ENCODE measurements around the gene FGF2.

The FGF2 gene

GRCh38 chr4:122901247-122902010 is 74.8 kb downstream of the FGF2 start:
- Mint-ChIP-seq H3K27me3 (ENCODE audit: low read depth) (no peaks in the 10 kb centered on the region), H3K4me1 (ENCODE audit: low read depth) (peaks cover 5% of the 10 kb centered on the region), H3K36me3 (ENCODE audit: low read depth) (peaks cover 16% of the 10 kb centered on the region), H3K4me3 (no peak overlapping the region), H3K27ac (no peak overlapping the region), H3K9me3 (no peaks in the 10 kb centered on the region)

DNA sequence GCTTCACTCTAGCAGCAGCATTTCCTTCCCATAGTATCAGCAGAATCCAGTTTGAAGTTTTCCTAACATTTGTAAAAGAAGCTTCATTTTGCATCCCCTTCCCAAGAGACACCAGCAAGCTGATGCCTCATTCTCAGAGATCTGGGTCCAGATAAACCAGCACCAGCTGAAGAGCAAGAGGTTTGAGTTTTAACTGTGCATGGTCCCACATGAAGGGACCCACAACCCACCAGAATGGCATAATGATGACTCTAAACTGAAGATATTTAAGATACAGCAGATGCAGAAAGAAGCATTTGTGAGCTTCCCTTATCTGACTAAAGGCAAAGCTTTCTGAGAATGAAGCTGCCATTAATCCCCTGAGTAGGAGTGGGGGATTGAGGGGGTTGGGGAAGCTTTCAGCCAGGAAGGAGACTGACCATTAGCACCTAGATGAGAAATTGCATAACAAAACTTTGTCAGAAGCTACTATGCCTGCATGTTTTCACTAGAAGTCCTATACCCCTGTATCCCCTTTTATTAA is 77.2 kb downstream of the FGF2 start:
- Mint-ChIP-seq H3K36me3 (ENCODE audit: low read depth) (peaks cover 16% of the 10 kb centered on the region), H3K4me3 (no peak overlapping the region), H3K27ac (no peak overlapping the region), H3K4me1 (ENCODE audit: low read depth) (no peaks in the 10 kb centered on the region), H3K9me3 (no peaks in the 10 kb centered on the region), H3K27me3 (ENCODE audit: low read depth) (no peaks in the 10 kb centered on the region)

DNA sequence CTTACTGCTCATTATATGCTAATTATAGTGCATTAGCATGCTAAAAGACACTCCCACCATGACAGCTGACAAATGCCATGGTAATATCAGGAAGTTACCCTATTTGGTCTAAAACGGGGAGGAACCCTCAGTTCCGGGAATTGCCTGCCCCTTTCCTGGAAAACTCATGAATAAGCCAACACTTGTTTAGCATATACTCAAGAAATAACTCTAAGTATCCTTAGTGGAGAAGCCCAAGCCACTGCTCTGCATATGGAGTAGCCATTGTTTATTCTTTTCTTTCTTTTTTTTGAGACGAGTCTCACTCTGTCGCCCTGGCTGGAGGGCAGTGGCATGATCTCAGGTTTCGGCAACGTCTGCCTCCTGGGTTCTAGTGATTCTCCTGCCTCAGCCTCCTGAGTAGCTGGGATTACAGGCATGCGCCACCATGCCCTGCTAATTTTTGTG is 80.3 kb downstream of the FGF2 start:
- Mint-ChIP-seq H3K4me1 (ENCODE audit: low read depth) (peaks cover 7% of the 10 kb centered on the region), H3K4me3 (no peak overlapping the region), H3K9me3 (no peaks in the 10 kb centered on the region), H3K27ac (no peak overlapping the region), H3K36me3 (ENCODE audit: low read depth) (peaks cover 21% of the 10 kb centered on the region), H3K27me3 (ENCODE audit: low read depth) (no peaks in the 10 kb centered on the region)

DNA sequence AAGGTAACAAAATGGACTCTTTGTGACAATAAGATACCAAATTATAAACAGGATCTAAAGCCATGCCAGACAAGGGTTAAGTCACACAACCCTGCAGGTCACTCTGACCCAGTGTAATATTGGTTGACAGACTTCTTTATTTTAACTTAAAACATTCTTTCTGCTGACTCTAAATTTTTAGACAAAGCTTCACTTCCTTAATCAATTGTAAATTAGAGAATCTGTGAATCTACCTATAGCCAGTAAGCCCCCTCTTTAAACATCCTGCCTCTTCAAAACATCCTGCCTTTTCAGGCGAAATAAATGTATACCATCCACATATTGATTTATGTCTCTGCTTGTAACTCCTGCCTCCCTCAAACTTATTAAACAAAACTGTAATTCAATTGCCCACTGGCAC is 81.6 kb downstream of the FGF2 start:
- no peaks in the 10 kb centered on the region for H3K27me3 Mint-ChIP-seq (ENCODE audit: low read depth)
- no peak overlapping the region for H3K27ac Mint-ChIP-seq
- H3K9me3 Mint-ChIP-seq, result no peaks in the 10 kb centered on the region
- peaks cover 23% of the 10 kb centered on the region for H3K36me3 Mint-ChIP-seq (ENCODE audit: low read depth)
- peaks cover 8% of the 10 kb centered on the region for H3K4me1 Mint-ChIP-seq (ENCODE audit: low read depth)
- H3K4me3 Mint-ChIP-seq, result no peak overlapping the region

DNA sequence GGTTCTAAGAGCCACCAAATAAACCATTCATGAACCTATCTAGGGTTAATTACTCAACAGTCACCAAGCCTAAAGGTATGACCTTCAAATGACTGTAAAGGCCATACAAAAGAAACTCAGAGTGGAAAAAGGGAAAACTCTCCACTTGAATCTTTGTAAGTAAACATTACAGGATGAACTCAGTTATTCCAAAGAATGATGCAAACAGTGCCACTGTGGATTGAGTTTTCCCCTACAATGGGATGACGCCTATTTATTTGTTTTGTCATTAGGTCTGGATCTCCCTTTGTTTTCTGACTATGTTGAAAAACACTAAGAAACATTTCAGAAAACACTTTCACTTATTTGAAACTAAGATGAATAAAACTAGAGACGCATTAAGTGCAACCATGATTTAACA is 83.1 kb downstream of the FGF2 start:
- Mint-ChIP-seq H3K4me1 (ENCODE audit: low read depth) (peaks cover 8% of the 10 kb centered on the region), H3K27ac (no peak overlapping the region), H3K9me3 (no peaks in the 10 kb centered on the region), H3K36me3 (ENCODE audit: low read depth) (peaks cover 25% of the 10 kb centered on the region), H3K27me3 (ENCODE audit: low read depth) (no peaks in the 10 kb centered on the region), H3K4me3 (no peak overlapping the region)

GRCh38 chr4:122911588-122911987 is 85.0 kb downstream of the FGF2 start:
- Mint-ChIP-seq H3K4me3 (no peak overlapping the region), H3K36me3 (ENCODE audit: low read depth) (peaks cover 25% of the 10 kb centered on the region), H3K4me1 (ENCODE audit: low read depth) (peaks cover 8% of the 10 kb centered on the region), H3K9me3 (no peaks in the 10 kb centered on the region), H3K27ac (peak overlapping the region; percentile 34), H3K27me3 (ENCODE audit: low read depth) (no peaks in the 10 kb centered on the region)

DNA sequence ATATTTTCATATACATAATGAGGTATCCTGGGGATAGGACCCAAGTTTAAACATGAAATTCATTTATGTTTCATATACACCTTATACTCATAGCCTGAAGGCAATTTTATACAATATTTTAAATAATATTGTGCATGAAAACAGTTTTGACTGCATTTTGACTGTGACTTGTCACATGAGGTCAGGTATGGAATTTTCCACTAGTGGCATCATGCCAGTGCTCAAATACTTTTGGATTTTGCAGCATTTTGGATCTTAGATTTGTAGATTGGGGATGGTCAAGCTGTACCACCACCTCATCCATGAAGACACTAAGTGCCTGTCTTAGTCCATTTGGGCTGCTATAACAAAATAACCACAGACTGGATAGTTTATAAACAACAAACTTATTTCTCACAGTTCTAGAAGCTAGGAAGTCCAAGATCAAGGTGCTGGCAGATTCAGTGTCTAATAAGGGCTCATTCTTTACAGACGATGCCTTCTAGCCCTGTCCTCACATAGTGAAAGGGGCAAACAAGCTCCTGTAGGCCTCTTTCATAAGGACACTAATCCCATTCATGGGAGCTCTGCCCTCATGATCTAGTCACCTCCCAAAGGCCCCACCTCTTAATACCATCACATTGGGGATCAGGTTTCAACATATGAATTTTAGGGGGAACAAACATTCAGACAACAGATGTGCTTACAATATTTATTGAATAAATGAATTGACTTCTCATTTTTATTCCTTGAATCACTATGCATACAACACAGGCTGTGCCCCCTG is 86.4 kb downstream of the FGF2 start:
- no peaks in the 10 kb centered on the region for H3K27me3 Mint-ChIP-seq (ENCODE audit: low read depth)
- H3K9me3 Mint-ChIP-seq, result no peaks in the 10 kb centered on the region
- H3K27ac Mint-ChIP-seq, result no peak overlapping the region
- peaks cover 29% of the 10 kb centered on the region for H3K36me3 Mint-ChIP-seq (ENCODE audit: low read depth)
- H3K4me3 Mint-ChIP-seq, result no peak overlapping the region
- H3K4me1 Mint-ChIP-seq (ENCODE audit: low read depth), result peaks cover 8% of the 10 kb centered on the region

DNA sequence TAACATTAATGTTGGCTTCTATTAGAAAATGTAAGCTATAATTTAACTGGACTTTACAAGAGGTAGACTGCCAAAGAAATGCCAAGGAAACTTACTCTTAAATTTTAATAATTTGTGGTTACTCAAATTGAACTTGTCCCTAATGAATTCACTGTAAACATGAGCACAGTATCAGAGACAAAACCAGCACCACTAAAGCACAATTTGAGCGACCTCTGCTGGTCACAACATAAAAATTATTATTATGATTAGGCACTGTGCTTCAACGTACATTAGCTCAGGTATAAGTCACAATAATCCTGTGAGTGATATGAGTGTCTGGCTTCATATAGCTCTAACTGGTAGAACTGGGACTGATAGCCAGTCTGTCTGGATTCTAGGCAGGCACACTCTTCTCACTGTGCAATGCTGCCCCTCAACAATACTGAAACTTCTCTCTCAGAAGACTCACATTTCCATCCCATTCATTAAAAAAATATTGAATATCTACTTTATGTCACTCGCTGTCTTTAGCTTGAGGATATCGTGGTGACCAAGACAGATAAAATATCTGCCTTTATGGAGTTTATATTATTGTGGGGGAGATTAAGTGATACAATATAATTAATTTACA is 87.8 kb downstream of the FGF2 start:
- H3K4me1 Mint-ChIP-seq (ENCODE audit: low read depth), result peaks cover 15% of the 10 kb centered on the region
- peaks cover 25% of the 10 kb centered on the region for H3K36me3 Mint-ChIP-seq (ENCODE audit: low read depth)
- no peaks in the 10 kb centered on the region for H3K9me3 Mint-ChIP-seq
- no peak overlapping the region for H3K4me3 Mint-ChIP-seq
- no peaks in the 10 kb centered on the region for H3K27me3 Mint-ChIP-seq (ENCODE audit: low read depth)
- no peak overlapping the region for H3K27ac Mint-ChIP-seq

DNA sequence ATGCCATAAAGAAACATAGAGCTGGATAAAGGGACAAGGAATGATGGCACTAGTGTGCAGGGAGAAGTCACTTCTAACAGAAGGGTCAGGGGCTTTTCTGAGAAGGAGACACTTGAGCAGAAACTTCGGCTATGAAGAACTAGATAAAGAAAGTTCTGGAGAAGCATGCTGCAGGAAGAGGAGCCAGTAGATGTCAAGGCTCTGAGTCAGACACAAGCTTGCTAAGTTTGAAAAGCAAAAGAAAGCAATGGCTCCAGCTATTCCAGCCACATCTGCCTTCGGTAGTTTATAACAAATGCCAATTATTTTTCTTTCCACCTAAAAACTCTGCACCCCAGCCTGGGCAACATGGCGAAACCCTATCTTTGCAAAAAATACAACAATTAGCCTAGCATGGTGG is 88.3 kb downstream of the FGF2 start:
- Mint-ChIP-seq H3K27me3 (ENCODE audit: low read depth) (no peaks in the 10 kb centered on the region), H3K9me3 (no peaks in the 10 kb centered on the region), H3K36me3 (ENCODE audit: low read depth) (peaks cover 25% of the 10 kb centered on the region), H3K4me3 (no peak overlapping the region), H3K4me1 (ENCODE audit: low read depth) (peaks cover 18% of the 10 kb centered on the region), H3K27ac (no peak overlapping the region)

- Mint-ChIP-seq H3K9me3 (no peaks in the 10 kb centered on the region), H3K27ac (no peak overlapping the region), H3K4me1 (ENCODE audit: low read depth) (peaks cover 18% of the 10 kb centered on the region), H3K4me3 (no peak overlapping the region), H3K36me3 (ENCODE audit: low read depth) (peaks cover 13% of the 10 kb centered on the region), H3K27me3 (ENCODE audit: low read depth) (no peaks in the 10 kb centered on the region)
Measured at GRCh38 chr4:122917731-122918130, 91.1 kb downstream of the FGF2 start.

DNA sequence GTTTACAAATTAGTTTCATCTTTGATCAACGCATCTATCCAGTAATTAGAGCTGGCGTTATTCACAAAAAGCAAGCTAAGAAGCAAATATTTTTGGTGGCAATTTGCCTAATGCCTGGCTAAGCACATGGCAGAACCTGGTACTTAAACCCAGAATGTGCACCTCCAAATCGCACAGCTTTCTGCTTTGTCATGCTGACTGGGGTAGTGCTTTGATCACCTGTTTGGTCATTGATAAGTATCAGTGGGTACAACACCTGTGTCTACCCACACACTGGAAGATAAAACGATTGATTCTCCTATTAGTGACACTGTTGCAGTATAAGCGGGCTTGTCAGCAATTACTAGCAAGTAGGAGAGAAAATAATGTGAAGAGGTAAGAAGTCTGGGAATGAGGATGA is 93.8 kb downstream of the FGF2 start:
- H3K36me3 Mint-ChIP-seq (ENCODE audit: low read depth), result peaks cover 9% of the 10 kb centered on the region
- H3K4me1 Mint-ChIP-seq (ENCODE audit: low read depth), result peaks cover 18% of the 10 kb centered on the region
- no peaks in the 10 kb centered on the region for H3K9me3 Mint-ChIP-seq
- no peak overlapping the region for H3K27ac Mint-ChIP-seq
- no peaks in the 10 kb centered on the region for H3K27me3 Mint-ChIP-seq (ENCODE audit: low read depth)
- peak overlapping the region; percentile 15 for H3K4me3 Mint-ChIP-seq

- Mint-ChIP-seq H3K4me1 (ENCODE audit: low read depth) (peaks cover 18% of the 10 kb centered on the region), H3K27me3 (ENCODE audit: low read depth) (no peaks in the 10 kb centered on the region), H3K9me3 (no peaks in the 10 kb centered on the region), H3K4me3 (peak overlapping the region; percentile 54), H3K27ac (no peak overlapping the region), H3K36me3 (ENCODE audit: low read depth) (peaks cover 7% of the 10 kb centered on the region)
Measured at GRCh38 chr4:122921300-122921699, 94.7 kb downstream of the FGF2 start.

DNA sequence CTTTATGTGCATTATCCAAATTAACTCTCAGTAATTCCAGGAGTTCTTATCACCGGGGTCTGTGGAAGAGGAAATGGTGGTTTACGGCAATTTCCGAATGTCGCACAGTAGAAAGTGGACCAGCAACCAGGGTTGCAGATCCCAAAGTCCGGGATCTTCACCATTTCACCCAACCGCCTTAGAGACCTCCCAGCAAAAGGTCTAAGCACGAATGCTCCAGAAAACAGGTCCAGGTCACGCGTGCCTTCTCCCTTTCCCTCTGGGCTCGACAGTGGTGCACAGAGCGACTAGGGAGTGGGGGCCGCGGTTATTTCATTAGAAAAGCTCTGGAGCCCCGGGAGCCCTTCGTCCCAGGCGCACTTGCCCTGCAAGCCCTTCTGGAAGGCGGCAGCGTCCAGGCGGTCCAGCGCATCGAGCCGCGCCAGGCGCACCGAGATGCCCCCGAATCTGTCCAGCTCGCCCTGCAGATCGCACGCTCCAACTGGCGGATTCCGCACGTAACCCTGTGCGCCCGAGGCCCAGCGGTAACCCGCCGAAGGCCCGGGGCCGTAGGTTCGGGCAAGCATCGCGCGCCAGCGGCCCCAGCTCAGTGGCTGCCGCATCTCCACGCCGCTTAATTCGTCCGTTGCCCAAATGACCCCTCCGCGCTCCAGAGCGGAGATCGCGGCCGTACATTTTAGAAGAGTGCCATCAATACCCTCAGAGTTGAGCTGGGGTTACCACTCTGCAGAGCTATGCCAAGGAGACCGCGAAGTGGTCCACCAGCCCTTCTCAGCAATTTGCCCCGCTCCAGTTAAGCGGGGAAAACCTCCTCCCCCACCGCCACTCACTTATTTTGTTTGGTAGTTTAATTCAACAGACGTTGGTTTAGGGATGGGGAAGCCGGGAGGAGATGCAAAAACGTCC is 95.6 kb downstream of the FGF2 start, which contains the start of gene NUDT6:
Gene NUDT6 (minus strand): TSS at position 627 of the 906 bp plus-strand sequence. CDS start 25 bp downstream, at position 602.
- Mint-ChIP-seq H3K4me3 (no peak within 1 kb of the TSS), H3K9me3 (no peaks in the 10 kb centered on the region), H3K36me3 (ENCODE audit: low read depth) (no peaks in the 10 kb centered on the region), H3K4me1 (ENCODE audit: low read depth) (peaks cover 25% of the 10 kb centered on the region), H3K27me3 (ENCODE audit: low read depth) (no peaks in the 10 kb centered on the region), H3K27ac (peak within 1 kb of the TSS; percentile 98)
